ENCODE measurements around the gene ATP2B2. TPM values are rescaled to one million over a fixed set of nuclear protein-coding genes. Genes with fewer than 3 reads are reported as not detected.

Gene ATP2B2
- total RNA-seq, 4 donors from 2014 or later = 0.11 to 0.42 (median 0.15) TPM; not detected in 1

DNA sequence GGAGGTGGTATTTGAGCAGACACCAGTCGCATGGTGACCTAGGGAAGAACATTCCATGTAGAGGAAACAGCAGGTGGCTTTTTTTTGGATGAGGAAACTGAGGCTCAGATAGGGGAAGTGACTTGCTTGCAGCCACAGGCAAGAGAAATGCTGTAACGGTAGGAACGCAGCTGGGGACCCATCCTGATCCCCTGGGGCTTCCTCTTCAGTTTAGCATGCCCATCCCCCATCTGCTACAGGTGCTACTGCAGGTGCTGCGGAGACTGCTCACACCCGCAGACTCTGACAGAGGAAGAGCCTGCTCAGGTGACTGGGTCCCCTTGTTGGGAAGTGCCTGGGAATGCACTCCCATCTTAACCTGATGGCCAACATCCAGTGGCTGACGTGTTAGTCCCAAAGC is 129.0 kb downstream of the ATP2B2 start:
- Histone ChIP-seq H3K9me3 (no peaks in the 10 kb centered on the region), H3K27ac (no peak overlapping the region), H3K4me1 (no peaks in the 10 kb centered on the region), H3K4me3 (replicated peaks in 1 of 3) (no peak overlapping the region), H3K27me3 (no peaks in the 10 kb centered on the region), H3K36me3 (no peaks in the 10 kb centered on the region)
- no peak for DNase-seq
- 47 to 58% methylated on average over 3 to 4 of the region's 6 CpGs for WGBS, 2 donors
- TF ChIP-seq CTCF (IDR thresholded peaks at IDR 0.05) = no peak
- TF ChIP-seq POLR2A (IDR thresholded peaks at IDR 0.05) = no peak
- intact Hi-C loops (cut with DNase I) = no loop called here

- no peaks in the 10 kb centered on the region for H3K4me1 ChIP-seq
- no peak overlapping the region for H3K4me3 ChIP-seq (replicated peaks in 1 of 3)
- intact Hi-C loops (cut with DNase I) = no loop called here
- TF ChIP-seq POLR2A (IDR thresholded peaks at IDR 0.05) = no peak
- no peak for TF ChIP-seq CTCF (IDR thresholded peaks at IDR 0.05)
- 88 to 91% methylated on average over 22 of the region's 23 CpGs for whole genome bisulfite sequencing, 2 donors
- no peak overlapping the region for H3K27ac ChIP-seq
- DNase-seq = no peak
- H3K36me3 ChIP-seq = no peaks in the 10 kb centered on the region
- H3K9me3 ChIP-seq = no peaks in the 10 kb centered on the region
- H3K27me3 ChIP-seq = no peaks in the 10 kb centered on the region
These were observed 129.9 kb downstream of the ATP2B2 start for GRCh38 chr3:10375296-10376053.

DNA sequence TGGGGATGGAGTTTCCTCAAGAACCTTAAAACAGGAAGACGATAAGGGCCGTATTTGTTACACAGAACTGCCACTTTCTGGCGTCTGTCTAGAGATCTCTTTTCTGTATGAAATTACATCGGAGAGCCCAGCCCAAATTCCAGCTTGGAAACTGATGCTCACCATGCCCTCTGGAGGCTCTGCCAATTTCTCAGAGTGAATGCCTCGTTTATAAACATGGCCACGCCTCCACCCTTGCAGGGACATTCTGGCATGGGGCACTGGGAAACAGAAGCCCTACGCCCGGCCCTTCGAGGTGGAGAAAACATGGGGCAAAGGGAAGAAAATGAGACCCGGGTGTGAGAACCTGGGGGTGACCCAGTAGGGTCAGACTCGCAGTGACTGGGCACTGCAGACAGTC is 131.1 kb downstream of the ATP2B2 start:
- H3K36me3 ChIP-seq = no peaks in the 10 kb centered on the region
- DNase-seq = no peak
- H3K27ac ChIP-seq = no peak overlapping the region
- intact Hi-C loops (cut with DNase I) = no loop called here
- WGBS, 2 donors = 74 to 78% methylated on average over 11 of the region's 11 CpGs
- no peaks in the 10 kb centered on the region for H3K4me1 ChIP-seq
- TF ChIP-seq CTCF (IDR thresholded peaks at IDR 0.05) (no peak), POLR2A (IDR thresholded peaks at IDR 0.05) (no peak)
- no peaks in the 10 kb centered on the region for H3K9me3 ChIP-seq
- H3K27me3 ChIP-seq = no peaks in the 10 kb centered on the region
- H3K4me3 ChIP-seq (replicated peaks in 1 of 3) = no peak overlapping the region

GRCh38 chr3:10373686-10374261 is 131.6 kb downstream of the ATP2B2 start:
- WGBS, 2 donors = 67 to 78% methylated on average over 11 of the region's 11 CpGs
- intact Hi-C loops (cut with DNase I) = no loop called here
- no peak for TF ChIP-seq CTCF (IDR thresholded peaks at IDR 0.05)
- no peak for TF ChIP-seq POLR2A (IDR thresholded peaks at IDR 0.05)
- H3K27ac ChIP-seq = no peak overlapping the region
- no peaks in the 10 kb centered on the region for H3K27me3 ChIP-seq
- no peaks in the 10 kb centered on the region for H3K9me3 ChIP-seq
- H3K36me3 ChIP-seq = no peaks in the 10 kb centered on the region
- DNase-seq = no peak
- no peak overlapping the region for H3K4me3 ChIP-seq (replicated peaks in 1 of 3)
- H3K4me1 ChIP-seq = no peaks in the 10 kb centered on the region

DNA sequence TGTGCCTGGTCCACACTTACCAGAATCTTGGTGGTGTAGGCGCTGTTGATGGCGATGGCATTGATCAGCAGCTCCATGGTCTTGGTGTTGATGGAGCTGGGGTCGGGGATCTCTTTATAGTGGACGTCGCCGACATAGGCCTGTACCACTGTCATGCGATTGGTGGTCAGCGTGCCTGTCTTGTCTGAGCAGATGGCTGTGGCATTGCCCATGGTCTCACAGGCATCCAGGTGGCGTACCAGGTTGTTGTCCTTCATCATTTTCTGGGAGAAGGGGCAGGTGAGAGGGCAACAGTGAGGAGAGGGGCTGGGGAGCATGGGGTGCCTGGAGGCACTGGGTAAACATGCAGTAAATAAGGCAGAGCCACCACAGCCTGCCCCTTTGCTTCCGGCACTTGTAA is 133.6 kb downstream of the ATP2B2 start:
- Histone ChIP-seq H3K36me3 (no peaks in the 10 kb centered on the region), H3K27ac (no peak overlapping the region), H3K4me1 (no peaks in the 10 kb centered on the region), H3K4me3 (replicated peaks in 1 of 3) (no peak overlapping the region), H3K27me3 (no peaks in the 10 kb centered on the region), H3K9me3 (no peaks in the 10 kb centered on the region)
- intact Hi-C loops (cut with DNase I) = no loop called here
- 91 to 95% methylated on average over 9 to 10 of the region's 10 CpGs for WGBS, 2 donors
- no peak for DNase-seq
- TF ChIP-seq CTCF (IDR thresholded peaks at IDR 0.05) (no peak), POLR2A (IDR thresholded peaks at IDR 0.05) (no peak)

Data from thyroid gland (tissue), 4 donors.